H1 (cell line): ENCODE data around the gene TEAD1. TPM values are rescaled to one million over a fixed set of nuclear protein-coding genes. Genes with fewer than 3 reads are reported as not detected.

Experiments used
- EP300 ChIP-seq, 2 experiments: IDR thresholded peaks; 1 replicate in 1 of 2; 2 replicates in 1 of 2; pipeline ENCODE4 v1.6.1; 2011 to 2012; ENCODE audit warnings: low read depth in 2 of 2, low read length in 2 of 2, mild to moderate bottlenecking in 2 of 2, borderline replicate concordance in 1 of 2, inconsistent platforms in 1 of 2, moderate library complexity in 1 of 2
- KDM1A ChIP-seq: fragments of 200-600, 300-600 bp; sonication (generic); IDR thresholded peaks from 2 replicates; pipeline ENCODE4 v1.7.1; 2016; ENCODE audit warnings: mild to moderate bottlenecking, low read length, borderline replicate concordance
- RNF2 ChIP-seq: fragments of 200-900, 300-1000 bp; sonication (generic); IDR thresholded peaks from 2 replicates; pipeline ENCODE4 v1.7.1; 2016; ENCODE audit warnings: borderline replicate concordance, low read depth, mild to moderate bottlenecking, antibody characterized with exemption, low read length; ENCODE audit not compliant: poor library complexity, severe bottlenecking; ENCODE audit errors: missing control alignments
- SP1 ChIP-seq: IDR thresholded peaks from 2 replicates; pipeline ENCODE4 v1.6.1; 2011; ENCODE audit warnings: low read depth, low read length
- polyA plus RNA-seq, 7 experiments: library from polyadenylated mRNA; depleted of rRNA in 3 of 7; stranded (reverse) in 5 of 7; unstranded in 2 of 7; fragments of >200 nt in 5 of 7; fragments of 200-250 nt in 2 of 7; gene quantifications; 1 replicate in 5 of 7; 2 replicates in 1 of 7; 4 replicates in 1 of 7; pipeline versions ENCODE4 v1.2.1 to v1.2.3, GENCODE V29; 2011 to 2013; ENCODE audit warnings: missing spikeins in 2 of 7, mixed read lengths in 2 of 7
- total RNA-seq: library from RNA; stranded (reverse); fragmentation: NEBNext Ultra II Directional; extraction: Animal tissue kit (Norgen Biotek cat#: 25700); gene quantifications from 2 replicates; pipeline ENCODE4 v1.2.1, GENCODE V29; 2021
- TF ChIP-seq, protein P1 (sequence below): IDR thresholded peaks from 2 replicates; pipeline ENCODE4 v1.6.1; 2012; ENCODE audit warnings: inconsistent platforms

The TEAD1 gene
- total and polyA plus RNA-seq, 2 of the 8 experiments (the other 6 are each of a cell fraction or from before 2014, with no cell fraction given) = 15.6 to 67.4 TPM

- TF ChIP-seq EP300 (IDR thresholded peaks at IDR 0.05; ENCODE audit: borderline replicate concordance in 1 of 2, low read depth in 2 of 2, low read length in 2 of 2) = no peak
- no peak for TF ChIP-seq RNF2
- TF ChIP-seq KDM1A = no peak
- TF ChIP-seq, protein P1, sequence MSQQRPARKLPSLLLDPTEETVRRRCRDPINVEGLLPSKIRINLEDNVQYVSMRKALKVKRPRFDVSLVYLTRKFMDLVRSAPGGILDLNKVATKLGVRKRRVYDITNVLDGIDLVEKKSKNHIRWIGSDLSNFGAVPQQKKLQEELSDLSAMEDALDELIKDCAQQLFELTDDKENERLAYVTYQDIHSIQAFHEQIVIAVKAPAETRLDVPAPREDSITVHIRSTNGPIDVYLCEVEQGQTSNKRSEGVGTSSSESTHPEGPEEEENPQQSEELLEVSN = no peak
- no peak for TF ChIP-seq SP1
Observed at GRCh38 chr11:12698048-12698447, 23.8 kb downstream of the TEAD1 start (continued).
